ENCODE data around the gene TICAM1. TPM values are rescaled to one million over a fixed set of nuclear protein-coding genes. Genes with fewer than 3 reads are reported as not detected.
"Not testable (repeated sequence)": the region's sequence is repeated elsewhere in the genome, so short reads cannot be mapped to it uniquely, and the experiment has no call there.

TICAM1 gene
- total RNA-seq, 1 experiment from 2014 or later: 12.2 TPM

DNA sequence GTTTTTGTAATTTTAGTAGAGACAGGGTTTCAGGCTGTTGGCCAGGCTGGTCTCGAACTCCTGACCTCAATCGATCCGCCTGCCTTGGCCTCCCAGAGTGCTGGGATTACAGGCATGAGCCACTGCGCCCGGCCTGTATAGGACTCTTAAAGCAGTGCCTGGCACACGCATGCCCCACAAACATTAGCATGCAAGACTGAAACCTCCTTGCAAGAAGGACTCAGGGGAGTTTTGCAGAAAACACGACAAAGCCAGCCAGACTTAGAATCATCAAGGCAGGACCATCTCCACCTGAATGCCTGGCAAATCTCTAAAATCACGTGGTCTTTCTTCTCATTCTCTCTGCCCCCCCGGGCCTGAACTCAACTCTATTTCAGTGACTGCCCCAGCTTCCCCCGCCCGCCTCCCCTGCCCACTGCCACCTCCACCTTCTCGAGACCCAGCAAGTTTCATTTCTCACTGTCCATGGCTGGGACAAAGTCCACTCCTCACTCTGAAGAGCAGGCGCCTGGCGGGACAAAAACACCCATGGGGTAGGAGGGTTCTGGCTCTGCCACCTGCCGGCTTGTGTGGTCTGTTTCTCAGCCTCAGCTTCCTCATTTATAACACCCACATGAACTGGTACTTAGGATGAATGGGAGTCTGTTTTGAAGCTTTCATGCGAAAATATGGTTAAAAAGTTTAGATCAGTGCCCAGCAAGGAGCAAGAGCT is 2.4 kb downstream of the TICAM1 start:
- Histone ChIP-seq H3K4me1 (ENCODE audit: control insufficient read depth, insufficient read depth, low read length) (no peaks in the 10 kb centered on the region; the same call in none of the 2 replicates), H3K9me3 (ENCODE audit: control insufficient read depth, insufficient read depth, low read depth, low read length) (no peaks in the 10 kb centered on the region), H3K27me3 (ENCODE audit: control insufficient read depth, insufficient read depth, low read length) (no peaks in the 10 kb centered on the region), H3K4me3 (ENCODE audit: low read depth in 2 of 2, low read length in 2 of 2) (no peak overlapping the region), H3K27ac (ENCODE audit: low read length) (no peak overlapping the region), H3K36me3 (ENCODE audit: control insufficient read depth, insufficient read depth, low read length) (peaks cover 3% of the 10 kb centered on the region; the same call in 1 of the 2 replicates)
- ChIA-PET POLR2A (interaction anchor here (0.7 kb wide), 1 partner anchor 50 kb away, joined by 12 read pairs; no protein-coding TSS in a partner anchor), CTCF (interaction anchor here (0.5 to 0.7 kb wide), 2 partner anchors 20 to 846 kb away, joined by 4 to 7 read pairs; no protein-coding TSS in a partner anchor)
- intact Hi-C loops (cut with micrococcal nuclease; ENCODE audit: unreplicated experiment): no loop called here
- ATAC-seq: no peak
- DNase-seq (ENCODE audit: low read depth, low spot score): no peak
- no TSS peak for BruUV-seq (replicated peaks)
- in situ Hi-C loops (cut with HindIII; ENCODE audit: low pct_unique_long_range_greater_than_20kb, low sequenced_read_pairs): no loop called here
- TF ChIP-seq, protein P1, sequence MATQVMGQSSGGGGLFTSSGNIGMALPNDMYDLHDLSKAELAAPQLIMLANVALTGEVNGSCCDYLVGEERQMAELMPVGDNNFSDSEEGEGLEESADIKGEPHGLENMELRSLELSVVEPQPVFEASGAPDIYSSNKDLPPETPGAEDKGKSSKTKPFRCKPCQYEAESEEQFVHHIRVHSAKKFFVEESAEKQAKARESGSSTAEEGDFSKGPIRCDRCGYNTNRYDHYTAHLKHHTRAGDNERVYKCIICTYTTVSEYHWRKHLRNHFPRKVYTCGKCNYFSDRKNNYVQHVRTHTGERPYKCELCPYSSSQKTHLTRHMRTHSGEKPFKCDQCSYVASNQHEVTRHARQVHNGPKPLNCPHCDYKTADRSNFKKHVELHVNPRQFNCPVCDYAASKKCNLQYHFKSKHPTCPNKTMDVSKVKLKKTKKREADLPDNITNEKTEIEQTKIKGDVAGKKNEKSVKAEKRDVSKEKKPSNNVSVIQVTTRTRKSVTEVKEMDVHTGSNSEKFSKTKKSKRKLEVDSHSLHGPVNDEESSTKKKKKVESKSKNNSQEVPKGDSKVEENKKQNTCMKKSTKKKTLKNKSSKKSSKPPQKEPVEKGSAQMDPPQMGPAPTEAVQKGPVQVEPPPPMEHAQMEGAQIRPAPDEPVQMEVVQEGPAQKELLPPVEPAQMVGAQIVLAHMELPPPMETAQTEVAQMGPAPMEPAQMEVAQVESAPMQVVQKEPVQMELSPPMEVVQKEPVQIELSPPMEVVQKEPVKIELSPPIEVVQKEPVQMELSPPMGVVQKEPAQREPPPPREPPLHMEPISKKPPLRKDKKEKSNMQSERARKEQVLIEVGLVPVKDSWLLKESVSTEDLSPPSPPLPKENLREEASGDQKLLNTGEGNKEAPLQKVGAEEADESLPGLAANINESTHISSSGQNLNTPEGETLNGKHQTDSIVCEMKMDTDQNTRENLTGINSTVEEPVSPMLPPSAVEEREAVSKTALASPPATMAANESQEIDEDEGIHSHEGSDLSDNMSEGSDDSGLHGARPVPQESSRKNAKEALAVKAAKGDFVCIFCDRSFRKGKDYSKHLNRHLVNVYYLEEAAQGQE (IDR thresholded peaks at IDR 0.05; ENCODE audit: insufficient read depth in 1 of 2, low read depth in 2 of 2, low read length in 1 of 2): no peak
- TF ChIP-seq POLR2AphosphoS5 (IDR thresholded peaks at IDR 0.05; ENCODE audit: low read depth, low read length): no peak

DNA sequence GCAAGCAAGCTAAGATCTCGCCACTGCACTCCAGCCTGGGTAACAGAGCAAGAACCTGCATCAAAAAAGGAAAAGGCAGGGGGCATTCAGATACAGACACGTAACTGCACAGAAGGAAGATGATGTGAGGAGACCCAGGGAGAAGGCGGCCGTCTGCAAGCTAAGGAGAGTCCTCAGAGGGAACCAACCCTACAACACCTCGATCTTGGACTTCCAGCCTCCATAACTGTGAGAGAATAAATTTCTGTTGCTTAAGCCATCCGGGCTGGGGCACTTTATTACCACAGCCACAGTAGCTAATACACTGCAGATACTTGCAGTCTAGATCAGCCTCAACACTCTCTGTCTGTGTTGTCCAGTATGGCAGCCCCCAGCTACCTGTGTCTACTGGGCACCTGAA is 7.9 kb downstream of the TICAM1 start:
- no peak for TF ChIP-seq POLR2AphosphoS5 (IDR thresholded peaks at IDR 0.05; ENCODE audit: low read depth, low read length)
- TF ChIP-seq, protein P1 (IDR thresholded peaks at IDR 0.05; ENCODE audit: insufficient read depth in 1 of 2, low read depth in 2 of 2, low read length in 1 of 2): no peak
- TF ChIP-seq TCF7L2 (IDR thresholded peaks at IDR 0.05; ENCODE audit: low read depth, low read length): no peak
- TF ChIP-seq SIN3A (IDR thresholded peaks at IDR 0.05; ENCODE audit: borderline replicate concordance, insufficient read depth, low read depth, low read length): no peak
- TF ChIP-seq, protein P2, sequence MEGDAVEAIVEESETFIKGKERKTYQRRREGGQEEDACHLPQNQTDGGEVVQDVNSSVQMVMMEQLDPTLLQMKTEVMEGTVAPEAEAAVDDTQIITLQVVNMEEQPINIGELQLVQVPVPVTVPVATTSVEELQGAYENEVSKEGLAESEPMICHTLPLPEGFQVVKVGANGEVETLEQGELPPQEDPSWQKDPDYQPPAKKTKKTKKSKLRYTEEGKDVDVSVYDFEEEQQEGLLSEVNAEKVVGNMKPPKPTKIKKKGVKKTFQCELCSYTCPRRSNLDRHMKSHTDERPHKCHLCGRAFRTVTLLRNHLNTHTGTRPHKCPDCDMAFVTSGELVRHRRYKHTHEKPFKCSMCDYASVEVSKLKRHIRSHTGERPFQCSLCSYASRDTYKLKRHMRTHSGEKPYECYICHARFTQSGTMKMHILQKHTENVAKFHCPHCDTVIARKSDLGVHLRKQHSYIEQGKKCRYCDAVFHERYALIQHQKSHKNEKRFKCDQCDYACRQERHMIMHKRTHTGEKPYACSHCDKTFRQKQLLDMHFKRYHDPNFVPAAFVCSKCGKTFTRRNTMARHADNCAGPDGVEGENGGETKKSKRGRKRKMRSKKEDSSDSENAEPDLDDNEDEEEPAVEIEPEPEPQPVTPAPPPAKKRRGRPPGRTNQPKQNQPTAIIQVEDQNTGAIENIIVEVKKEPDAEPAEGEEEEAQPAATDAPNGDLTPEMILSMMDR (IDR thresholded peaks at IDR 0.05): no peak
- H3K4me1 ChIP-seq (ENCODE audit: control insufficient read depth, insufficient read depth, low read length): no peaks in the 10 kb centered on the region; the same call in 1 of the 2 replicates
- in situ Hi-C loops (cut with HindIII; ENCODE audit: low pct_unique_long_range_greater_than_20kb, low sequenced_read_pairs) (no loop called here), intact Hi-C loops (cut with micrococcal nuclease; ENCODE audit: unreplicated experiment) (no loop called here)
- ATAC-seq: no peak
- BruUV-seq (replicated peaks): no TSS peak
- CTCF ChIA-PET: no interaction called here
- H3K4me3 ChIP-seq (ENCODE audit: low read depth in 2 of 2, low read length in 2 of 2): no peak overlapping the region
- POLR2A ChIA-PET: no interaction called here
- no peak for DNase-seq (ENCODE audit: low read depth, low spot score)
- no peak overlapping the region for H3K27ac ChIP-seq (ENCODE audit: low read length)
- no peaks in the 10 kb centered on the region for H3K9me3 ChIP-seq (ENCODE audit: control insufficient read depth, insufficient read depth, low read depth, low read length)
- H3K27me3 ChIP-seq (ENCODE audit: control insufficient read depth, insufficient read depth, low read length): no peaks in the 10 kb centered on the region
- no peaks in the 10 kb centered on the region for H3K36me3 ChIP-seq (ENCODE audit: control insufficient read depth, insufficient read depth, low read length)

DNA sequence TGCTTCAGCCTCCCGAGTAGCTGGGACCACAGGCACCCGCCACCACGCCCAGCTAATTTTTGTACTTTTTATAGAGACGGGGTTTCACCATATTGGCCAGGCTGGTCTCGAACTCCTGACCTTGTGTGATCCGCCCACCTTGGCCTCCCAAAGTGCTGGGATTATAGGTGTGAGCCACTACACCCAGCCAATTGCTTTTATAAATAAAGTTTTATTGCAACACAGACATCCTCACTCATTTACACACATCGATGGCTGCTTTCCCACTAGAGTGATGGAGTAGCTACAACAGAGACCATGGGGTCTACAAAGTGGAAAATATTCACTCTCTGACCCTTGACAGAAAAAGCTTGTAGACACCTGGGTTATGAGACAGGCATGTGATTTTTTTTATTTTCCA is 9.2 kb downstream of the TICAM1 start:
- DNase-seq (ENCODE audit: low read depth, low spot score); BruUV-seq (replicated peaks); in situ Hi-C loops (cut with HindIII; ENCODE audit: low pct_unique_long_range_greater_than_20kb, low sequenced_read_pairs); H3K4me3 ChIP-seq (ENCODE audit: low read depth in 2 of 2, low read length in 2 of 2); H3K9me3 ChIP-seq (ENCODE audit: control insufficient read depth, insufficient read depth, low read depth, low read length); ATAC-seq; H3K27ac ChIP-seq (ENCODE audit: low read length); H3K36me3 ChIP-seq (ENCODE audit: control insufficient read depth, insufficient read depth, low read length); intact Hi-C loops (cut with micrococcal nuclease; ENCODE audit: unreplicated experiment); CTCF ChIA-PET; H3K27me3 ChIP-seq (ENCODE audit: control insufficient read depth, insufficient read depth, low read length); H3K4me1 ChIP-seq (ENCODE audit: control insufficient read depth, insufficient read depth, low read length): not testable (repeated sequence)
- POLR2A ChIA-PET: interaction anchor here (0.5 to 0.6 kb wide), 2 partner anchors 28 to 540 kb away, joined by 3 to 4 read pairs; no protein-coding TSS in a partner anchor

All from Panc1 (cell line).